Measurements from ENCODE around the gene BFSP2. TPM values are rescaled to one million over a fixed set of nuclear protein-coding genes. Genes with fewer than 3 reads are reported as not detected.

The BFSP2 gene
- total RNA-seq, 1 donor from 2014 or later = not detected

DNA sequence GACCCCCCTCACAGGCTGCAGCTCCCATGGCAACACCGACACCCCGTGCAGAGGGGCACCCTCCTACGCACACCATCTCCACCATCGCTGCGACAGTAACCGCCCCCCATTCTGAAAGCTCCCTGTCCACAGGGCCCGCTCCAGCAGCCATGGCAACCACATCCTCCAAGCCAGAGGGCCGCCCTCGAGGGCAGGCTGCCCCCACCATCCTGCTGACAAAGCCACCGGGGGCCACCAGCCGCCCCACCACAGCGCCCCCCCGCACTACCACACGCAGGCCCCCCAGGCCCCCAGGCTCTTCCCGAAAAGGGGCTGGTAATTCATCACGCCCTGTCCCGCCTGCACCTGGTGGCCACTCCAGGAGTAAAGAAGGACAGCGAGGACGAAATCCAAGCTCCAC, 19.9 kb upstream of the BFSP2 start:
- Histone ChIP-seq H3K4me3 (ENCODE audit: low read depth, low read length) (no peak overlapping the region), H3K27me3 (ENCODE audit: control insufficient read depth, insufficient read depth, low read length) (no peaks in the 10 kb centered on the region), H3K36me3 (ENCODE audit: control insufficient read depth, insufficient read depth, low read length) (no peaks in the 10 kb centered on the region)
- TF ChIP-seq, protein P1, sequence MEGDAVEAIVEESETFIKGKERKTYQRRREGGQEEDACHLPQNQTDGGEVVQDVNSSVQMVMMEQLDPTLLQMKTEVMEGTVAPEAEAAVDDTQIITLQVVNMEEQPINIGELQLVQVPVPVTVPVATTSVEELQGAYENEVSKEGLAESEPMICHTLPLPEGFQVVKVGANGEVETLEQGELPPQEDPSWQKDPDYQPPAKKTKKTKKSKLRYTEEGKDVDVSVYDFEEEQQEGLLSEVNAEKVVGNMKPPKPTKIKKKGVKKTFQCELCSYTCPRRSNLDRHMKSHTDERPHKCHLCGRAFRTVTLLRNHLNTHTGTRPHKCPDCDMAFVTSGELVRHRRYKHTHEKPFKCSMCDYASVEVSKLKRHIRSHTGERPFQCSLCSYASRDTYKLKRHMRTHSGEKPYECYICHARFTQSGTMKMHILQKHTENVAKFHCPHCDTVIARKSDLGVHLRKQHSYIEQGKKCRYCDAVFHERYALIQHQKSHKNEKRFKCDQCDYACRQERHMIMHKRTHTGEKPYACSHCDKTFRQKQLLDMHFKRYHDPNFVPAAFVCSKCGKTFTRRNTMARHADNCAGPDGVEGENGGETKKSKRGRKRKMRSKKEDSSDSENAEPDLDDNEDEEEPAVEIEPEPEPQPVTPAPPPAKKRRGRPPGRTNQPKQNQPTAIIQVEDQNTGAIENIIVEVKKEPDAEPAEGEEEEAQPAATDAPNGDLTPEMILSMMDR (IDR thresholded peaks at IDR 0.05; ENCODE audit: insufficient read depth, low read length, poor library complexity, severe bottlenecking) = no peak
- DNase-seq (ENCODE audit: low read depth) = no peak

DNA sequence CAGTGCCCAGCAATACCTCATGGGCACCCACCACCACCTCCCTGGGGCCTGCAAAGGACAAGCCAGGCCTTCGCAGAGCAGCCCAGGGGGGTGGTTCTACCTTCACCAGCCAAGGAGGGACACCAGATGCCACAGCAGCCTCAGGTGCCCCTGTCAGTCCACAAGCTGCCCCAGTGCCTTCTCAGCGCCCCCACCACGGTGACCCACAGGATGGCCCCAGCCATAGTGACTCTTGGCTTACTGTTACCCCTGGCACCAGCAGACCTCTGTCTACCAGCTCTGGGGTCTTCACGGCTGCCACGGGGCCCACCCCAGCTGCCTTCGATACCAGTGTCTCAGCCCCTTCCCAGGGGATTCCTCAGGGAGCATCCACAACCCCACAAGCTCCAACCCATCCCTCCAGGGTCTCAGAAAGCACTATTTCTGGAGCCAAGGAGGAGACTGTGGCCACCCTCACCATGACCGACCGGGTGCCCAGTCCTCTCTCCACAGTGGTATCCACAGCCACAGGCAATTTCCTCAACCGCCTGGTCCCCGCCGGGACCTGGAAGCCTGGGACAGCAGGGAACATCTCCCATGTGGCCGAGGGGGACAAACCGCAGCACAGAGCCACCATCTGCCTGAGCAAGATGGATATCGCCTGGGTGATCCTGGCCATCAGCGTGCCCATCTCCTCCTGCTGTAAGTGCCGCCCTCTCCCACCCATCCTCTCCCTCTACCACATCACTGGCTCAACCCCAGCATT, 19.2 kb upstream of the BFSP2 start:
- H3K4me3 ChIP-seq (ENCODE audit: low read depth, low read length) = no peak overlapping the region
- TF ChIP-seq, protein P1 (IDR thresholded peaks at IDR 0.05; ENCODE audit: insufficient read depth, low read length, poor library complexity, severe bottlenecking) = no peak
- H3K27me3 ChIP-seq (ENCODE audit: control insufficient read depth, insufficient read depth, low read length) = no peaks in the 10 kb centered on the region
- H3K36me3 ChIP-seq (ENCODE audit: control insufficient read depth, insufficient read depth, low read length) = no peaks in the 10 kb centered on the region
- no peak for DNase-seq (ENCODE audit: low read depth)

DNA sequence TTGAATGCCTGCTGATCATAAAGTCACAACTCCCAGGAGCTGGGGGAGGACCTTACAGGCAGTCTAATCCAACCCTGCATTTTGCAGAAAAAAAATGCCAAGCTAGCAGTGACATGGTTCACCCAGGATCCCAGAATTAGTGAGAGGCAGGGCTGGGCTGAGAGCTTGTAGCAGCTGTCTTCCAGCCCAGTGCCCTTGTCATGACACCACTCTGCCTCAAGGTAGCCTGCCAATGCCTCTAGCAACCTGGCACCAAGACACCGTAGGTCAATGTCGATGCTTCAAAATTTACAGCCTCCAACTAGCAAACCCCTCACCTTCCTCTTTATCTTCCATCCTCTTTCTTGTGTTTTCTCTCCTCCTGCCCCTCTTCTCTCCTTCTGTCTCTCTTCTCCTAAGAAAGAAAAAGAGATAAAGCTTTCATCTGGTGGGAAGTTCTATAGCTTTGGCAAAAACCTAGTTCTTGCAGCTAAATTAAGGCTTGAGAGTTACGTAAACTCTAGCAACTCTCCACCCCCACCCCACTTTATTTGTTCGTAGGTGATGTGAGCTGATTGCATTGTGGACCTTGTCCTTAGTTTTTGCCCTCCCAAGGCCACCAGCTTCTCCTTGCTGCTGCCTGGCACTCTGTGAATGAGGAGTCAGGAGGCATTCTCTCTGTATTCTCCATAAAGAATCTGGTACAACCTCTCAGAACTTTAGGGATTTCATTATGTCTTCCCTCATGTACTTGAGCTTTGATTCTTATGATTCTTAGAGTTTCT, 18.3 kb upstream of the BFSP2 start:
- TF ChIP-seq, protein P1 (IDR thresholded peaks at IDR 0.05; ENCODE audit: insufficient read depth, low read length, poor library complexity, severe bottlenecking) = no peak
- DNase-seq (ENCODE audit: low read depth) = no peak
- no peak overlapping the region for H3K4me3 ChIP-seq (ENCODE audit: low read depth, low read length)
- no peaks in the 10 kb centered on the region for H3K27me3 ChIP-seq (ENCODE audit: control insufficient read depth, insufficient read depth, low read length)
- H3K36me3 ChIP-seq (ENCODE audit: control insufficient read depth, insufficient read depth, low read length) = no peaks in the 10 kb centered on the region

DNA sequence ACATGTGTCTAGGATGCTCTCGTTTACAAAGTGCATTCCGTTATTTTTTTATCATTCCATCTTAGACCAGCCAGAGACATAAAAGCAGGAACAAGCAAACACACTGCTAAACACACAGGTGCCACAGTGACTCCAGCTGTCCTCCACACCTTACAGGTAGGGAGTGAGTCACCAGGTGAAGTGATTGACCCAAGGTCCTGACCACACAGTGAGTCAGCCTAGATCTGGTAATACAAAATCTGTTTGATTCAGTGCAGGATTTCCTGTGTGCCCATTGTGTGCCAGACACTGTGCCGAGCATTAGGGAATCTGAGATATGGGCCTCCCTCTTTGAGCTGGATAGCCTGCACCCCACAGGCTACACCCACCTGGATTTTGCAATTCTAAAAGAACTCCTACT, 16.7 kb upstream of the BFSP2 start:
- no peaks in the 10 kb centered on the region for H3K36me3 ChIP-seq (ENCODE audit: control insufficient read depth, insufficient read depth, low read length)
- peak; percentile 19 for DNase-seq (ENCODE audit: low read depth)
- H3K4me3 ChIP-seq (ENCODE audit: low read depth, low read length) = no peak overlapping the region
- TF ChIP-seq, protein P1 (IDR thresholded peaks at IDR 0.05; ENCODE audit: insufficient read depth, low read length, poor library complexity, severe bottlenecking) = no peak
- H3K27me3 ChIP-seq (ENCODE audit: control insufficient read depth, insufficient read depth, low read length) = no peaks in the 10 kb centered on the region

DNA sequence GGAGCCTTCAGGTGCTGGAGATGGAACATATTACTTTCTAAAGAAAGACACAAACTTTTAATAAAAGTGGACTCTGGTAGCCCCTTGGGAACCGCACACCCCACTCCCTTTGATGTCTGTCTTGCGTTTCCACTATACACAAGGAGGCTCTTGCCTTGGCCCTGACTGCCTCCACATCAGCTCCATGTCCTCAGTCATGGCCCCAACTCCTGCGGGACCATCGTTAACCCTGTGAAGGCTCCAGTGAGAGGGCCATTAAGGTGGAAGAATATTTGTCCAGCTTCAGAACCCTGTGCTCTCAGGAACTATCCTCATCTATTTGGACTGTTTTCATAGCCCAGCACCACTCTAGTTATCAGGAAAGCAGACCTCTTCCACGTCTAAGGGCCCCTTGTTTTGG, 16.1 kb upstream of the BFSP2 start:
- Histone ChIP-seq H3K4me3 (ENCODE audit: low read depth, low read length) (no peak overlapping the region), H3K36me3 (ENCODE audit: control insufficient read depth, insufficient read depth, low read length) (no peaks in the 10 kb centered on the region), H3K27me3 (ENCODE audit: control insufficient read depth, insufficient read depth, low read length) (no peaks in the 10 kb centered on the region)
- no peak for DNase-seq (ENCODE audit: low read depth)
- TF ChIP-seq, protein P1 (IDR thresholded peaks at IDR 0.05; ENCODE audit: insufficient read depth, low read length, poor library complexity, severe bottlenecking) = no peak
